Hepatocyte (in vitro differentiated cells): ENCODE measurements around the gene TEX10. TPM values are rescaled to one million over a fixed set of nuclear protein-coding genes. Genes with fewer than 3 reads are reported as not detected.

Experiments used
- DNase-seq: peaks from one replicate; pipeline ENCODE4 v3.0.0-alpha.2; 2016; ENCODE audit warnings: low spot score
- H2AFZ ChIP-seq: fragments of 200-600 bp; sonication (generic); 2 replicates; pipeline ENCODE4 v1.6.0; 2016; ENCODE audit warnings: antibody characterized with exemption, mild to moderate bottlenecking
- H3K27ac ChIP-seq: fragments of 200-600 bp; sonication (generic); 2 replicates; pipeline ENCODE4 v1.5.1; 2016; ENCODE audit warnings: mild to moderate bottlenecking
- H3K27me3 ChIP-seq: fragments of 200-600 bp; sonication (generic); 2 replicates; pipeline ENCODE4 v1.6.1; 2016
- H3K36me3 ChIP-seq: fragments of 200-600 bp; sonication (generic); replicated peaks from 2 replicates; pipeline ENCODE4 v1.5.1; 2016; ENCODE audit warnings: low read depth; ENCODE audit not compliant: insufficient read depth
- H3K4me1 ChIP-seq: fragments of 200-600 bp; sonication (generic); 2 replicates; pipeline ENCODE4 v1.5.1; 2016; ENCODE audit warnings: mild to moderate bottlenecking, moderate library complexity; ENCODE audit not compliant: insufficient read depth
- H3K4me2 ChIP-seq: fragments of 200-600 bp; sonication (generic); 2 replicates; pipeline ENCODE4 v1.6.0; 2016
- H3K4me3 ChIP-seq: fragments of 200-600 bp; sonication (generic); 2 replicates; pipeline ENCODE4 v1.5.1; 2016; ENCODE audit warnings: mild to moderate bottlenecking
- H3K79me2 ChIP-seq: fragments of 200-600 bp; sonication (generic); 2 replicates; pipeline ENCODE4 v1.6.0; 2017; ENCODE audit warnings: mild to moderate bottlenecking
- H3K9me2 ChIP-seq: fragments of 200-600 bp; sonication (generic); replicated peaks from 2 replicates; pipeline ENCODE4 v1.6.0; 2017; ENCODE audit warnings: mild to moderate bottlenecking; ENCODE audit not compliant: insufficient read depth
- H3K9me3 ChIP-seq: fragments of 200-600 bp; sonication (generic); 2 replicates; pipeline ENCODE4 v1.5.1; 2016; ENCODE audit warnings: low read depth, mild to moderate bottlenecking
- H4K20me1 ChIP-seq: fragments of 200-600 bp; sonication (generic); 2 replicates; pipeline ENCODE4 v1.6.0; 2016; ENCODE audit warnings: mild to moderate bottlenecking; ENCODE audit not compliant: insufficient read depth, poor library complexity, severe bottlenecking
- EZH2 ChIP-seq: fragments of 200-600 bp; sonication (generic); IDR thresholded peaks from 2 replicates; pipeline ENCODE4 v1.6.1; 2016; ENCODE audit warnings: antibody characterized with exemption, mild to moderate bottlenecking, borderline replicate concordance
- EZH2phosphoT487 ChIP-seq: fragments of 200-600 bp; sonication (generic); IDR thresholded peaks from one replicate; pipeline ENCODE4 v1.6.1; 2018; ENCODE audit warnings: antibody characterized with exemption, mild to moderate bottlenecking, low read depth, moderate library complexity; ENCODE audit not compliant: unreplicated experiment, severe bottlenecking
- WGBS: methylation state at CpG from one replicate; pipeline ENCODE4 v1.1.6; 2016; ENCODE audit warnings: low lambda C conversion rate; ENCODE audit errors: missing lambda C conversion rate; 5-methylcytosine and 5-hydroxymethylcytosine counted together
- polyA plus RNA-seq: library from polyadenylated mRNA; unstranded; fragments of >200 nt; fragmentation: Nextera tagmentation; extraction: Ambion mirVana; gene quantifications from 2 replicates; pipeline ENCODE4 v1.2.1, GENCODE V29; 2016
- total RNA-seq: library from RNA; depleted of rRNA; stranded (reverse); fragments of >200 nt; gene quantifications from 2 replicates; pipeline ENCODE4 v1.2.3, GENCODE V29; 2014
- TF ChIP-seq, protein P1 (sequence below): fragments of 200-600 bp; sonication (generic); IDR thresholded peaks from 2 replicates; pipeline ENCODE4 v1.5.1; 2016; ENCODE audit warnings: antibody characterized with exemption, mild to moderate bottlenecking; ENCODE audit not compliant: poor library complexity

TEX10 gene
- total and polyA plus RNA-seq, 2 experiments from 2014 or later, result 21.8 to 30.0 TPM

- H2AFZ ChIP-seq, result no peak overlapping the region
- H3K79me2 ChIP-seq, result peaks cover 18% of the 10 kb centered on the region
- 92% methylated on average over 2 of the region's 2 CpGs for WGBS
- no peaks in the 10 kb centered on the region for H3K27me3 ChIP-seq
- no peaks in the 10 kb centered on the region for H3K9me2 ChIP-seq
- TF ChIP-seq EZH2phosphoT487 (no peak), EZH2 (no peak)
- TF ChIP-seq, protein P1, sequence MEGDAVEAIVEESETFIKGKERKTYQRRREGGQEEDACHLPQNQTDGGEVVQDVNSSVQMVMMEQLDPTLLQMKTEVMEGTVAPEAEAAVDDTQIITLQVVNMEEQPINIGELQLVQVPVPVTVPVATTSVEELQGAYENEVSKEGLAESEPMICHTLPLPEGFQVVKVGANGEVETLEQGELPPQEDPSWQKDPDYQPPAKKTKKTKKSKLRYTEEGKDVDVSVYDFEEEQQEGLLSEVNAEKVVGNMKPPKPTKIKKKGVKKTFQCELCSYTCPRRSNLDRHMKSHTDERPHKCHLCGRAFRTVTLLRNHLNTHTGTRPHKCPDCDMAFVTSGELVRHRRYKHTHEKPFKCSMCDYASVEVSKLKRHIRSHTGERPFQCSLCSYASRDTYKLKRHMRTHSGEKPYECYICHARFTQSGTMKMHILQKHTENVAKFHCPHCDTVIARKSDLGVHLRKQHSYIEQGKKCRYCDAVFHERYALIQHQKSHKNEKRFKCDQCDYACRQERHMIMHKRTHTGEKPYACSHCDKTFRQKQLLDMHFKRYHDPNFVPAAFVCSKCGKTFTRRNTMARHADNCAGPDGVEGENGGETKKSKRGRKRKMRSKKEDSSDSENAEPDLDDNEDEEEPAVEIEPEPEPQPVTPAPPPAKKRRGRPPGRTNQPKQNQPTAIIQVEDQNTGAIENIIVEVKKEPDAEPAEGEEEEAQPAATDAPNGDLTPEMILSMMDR, result no peak
- DNase-seq, result no peak
- no peaks in the 10 kb centered on the region for H4K20me1 ChIP-seq
- no peaks in the 10 kb centered on the region for H3K9me3 ChIP-seq
- no peaks in the 10 kb centered on the region for H3K4me1 ChIP-seq
- no peak overlapping the region for H3K4me3 ChIP-seq
- no peak overlapping the region for H3K27ac ChIP-seq
- no peaks in the 10 kb centered on the region for H3K36me3 ChIP-seq
- no peak overlapping the region for H3K4me2 ChIP-seq
These were observed 45.7 kb downstream of the TEX10 start for GRCh38 chr9:100307080-100307479.

DNA sequence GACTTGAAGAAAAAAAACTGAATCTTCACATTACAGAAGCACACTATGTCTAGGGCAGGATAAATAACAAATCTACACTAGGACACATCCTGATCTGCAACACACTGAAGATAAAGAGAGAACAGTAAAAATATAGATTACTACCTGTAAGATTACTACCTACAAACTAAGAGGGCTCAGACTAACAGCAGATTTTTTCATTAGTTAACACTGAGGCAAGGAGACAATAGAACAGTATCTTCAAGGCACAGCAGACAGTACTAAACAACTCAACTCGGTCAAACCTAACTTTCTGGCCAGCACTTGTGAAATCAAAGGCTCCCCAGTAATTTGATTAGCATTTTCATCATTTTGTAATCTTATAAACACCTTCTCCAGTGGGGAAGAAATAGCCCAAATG, 46.5 kb downstream of the TEX10 start:
- Histone ChIP-seq H4K20me1 (no peaks in the 10 kb centered on the region), H2AFZ (no peak overlapping the region), H3K36me3 (no peaks in the 10 kb centered on the region), H3K4me1 (no peaks in the 10 kb centered on the region), H3K79me2 (peaks cover 18% of the 10 kb centered on the region), H3K4me2 (no peak overlapping the region), H3K9me2 (no peaks in the 10 kb centered on the region), H3K9me3 (no peaks in the 10 kb centered on the region), H3K27me3 (no peaks in the 10 kb centered on the region), H3K27ac (no peak overlapping the region), H3K4me3 (no peak overlapping the region)
- WGBS, result 97% methylated on average over 1 of the region's 1 CpG
- DNase-seq, result no peak
- TF ChIP-seq EZH2phosphoT487, result no peak
- no peak for TF ChIP-seq EZH2
- TF ChIP-seq, protein P1, result no peak

DNA sequence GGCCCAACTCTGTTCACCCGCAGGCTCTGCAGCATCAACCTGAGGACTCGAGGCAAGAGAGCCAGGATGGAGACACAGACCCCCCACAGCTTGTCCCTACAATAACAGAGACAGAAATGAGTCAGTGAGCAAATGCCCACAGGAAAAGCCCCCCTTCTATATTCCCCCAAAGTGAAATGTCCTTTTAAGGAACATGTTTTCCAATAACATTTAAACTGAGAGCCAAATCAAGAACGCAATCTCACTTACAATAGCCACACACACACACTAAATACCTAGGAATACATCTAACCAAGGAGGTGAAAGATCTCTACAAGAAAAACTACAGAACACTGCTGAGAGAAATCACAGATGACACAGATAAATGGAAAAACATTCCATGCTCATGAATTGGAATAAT, 49.0 kb downstream of the TEX10 start:
- no peak overlapping the region for H2AFZ ChIP-seq
- no peaks in the 10 kb centered on the region for H3K27me3 ChIP-seq
- WGBS, result 95% methylated on average over 3 of the region's 3 CpGs
- H4K20me1 ChIP-seq, result no peaks in the 10 kb centered on the region
- peaks cover 1% of the 10 kb centered on the region for H3K4me1 ChIP-seq
- no peaks in the 10 kb centered on the region for H3K36me3 ChIP-seq
- no peaks in the 10 kb centered on the region for H3K9me2 ChIP-seq
- TF ChIP-seq EZH2 (no peak), EZH2phosphoT487 (no peak)
- TF ChIP-seq, protein P1, result no peak
- H3K4me2 ChIP-seq, result no peak overlapping the region
- H3K27ac ChIP-seq, result no peak overlapping the region
- H3K4me3 ChIP-seq, result no peak overlapping the region
- peaks cover 20% of the 10 kb centered on the region for H3K79me2 ChIP-seq
- no peak for DNase-seq
- no peaks in the 10 kb centered on the region for H3K9me3 ChIP-seq

DNA sequence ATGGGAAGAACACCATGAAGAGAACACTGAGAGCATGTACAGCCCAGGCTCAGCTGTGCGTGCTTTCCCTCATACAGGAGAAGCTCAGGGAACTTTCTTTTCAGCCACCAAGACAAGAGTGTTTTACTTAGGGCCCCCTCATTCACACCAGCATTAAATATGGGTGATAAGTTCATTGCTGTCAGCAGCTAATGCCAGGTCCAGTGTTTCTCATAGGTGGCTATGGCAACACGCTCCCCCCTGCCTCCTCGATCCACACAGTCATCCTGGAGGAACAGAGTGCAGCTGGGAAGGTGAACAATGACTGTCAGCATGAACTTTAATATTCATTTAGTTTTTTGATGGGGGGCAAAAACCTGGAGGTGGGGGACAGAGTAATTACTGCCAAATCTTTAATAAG, 54.4 kb downstream of the TEX10 start:
- Histone ChIP-seq H3K36me3 (no peaks in the 10 kb centered on the region), H3K4me2 (no peak overlapping the region), H4K20me1 (no peaks in the 10 kb centered on the region), H3K9me3 (no peaks in the 10 kb centered on the region), H3K9me2 (no peaks in the 10 kb centered on the region), H2AFZ (no peak overlapping the region), H3K27me3 (no peaks in the 10 kb centered on the region), H3K79me2 (peaks cover 2% of the 10 kb centered on the region), H3K4me1 (peaks cover 18% of the 10 kb centered on the region), H3K4me3 (no peak overlapping the region), H3K27ac (no peak overlapping the region)
- WGBS, result 94% methylated on average over 3 of the region's 3 CpGs
- DNase-seq, result no peak
- TF ChIP-seq EZH2 (no peak), EZH2phosphoT487 (no peak)
- TF ChIP-seq, protein P1, result no peak
